CD14-positive monocyte (primary cell): ENCODE measurements around the gene KLHL4. TPM values are rescaled to one million over a fixed set of nuclear protein-coding genes. Genes with fewer than 3 reads are reported as not detected.

Experiments used
- DNase-seq, 3 donors: peaks; one replicate each; pipeline ENCODE4 v3.0.0-alpha.2; 2011 to 2022
- H2AFZ ChIP-seq: 2 replicates; pipeline ENCODE4 v1.6.0; 2012; ENCODE audit warnings: mild to moderate bottlenecking, low read depth, low read length, inconsistent platforms; ENCODE audit not compliant: insufficient read depth, poor library complexity, severe bottlenecking
- H3K27ac ChIP-seq, 2 donors: 1 replicate in 1 of 2; 2 replicates in 1 of 2; pipeline ENCODE4 v1.5.1; 2012 to 2013; ENCODE audit warnings: low read length in 2 of 2, control low read depth in 1 of 2, inconsistent platforms in 1 of 2, low read depth in 1 of 2, mild to moderate bottlenecking in 1 of 2
- H3K27me3 ChIP-seq, 2 donors: one replicate each; pipeline versions ENCODE4 v1.6.0 to v1.6.1; 2011 to 2013; ENCODE audit warnings: low read length in 2 of 2; ENCODE audit not compliant: control insufficient read depth in 2 of 2, insufficient read depth in 2 of 2
- H3K36me3 ChIP-seq, 2 donors: replicated peaks in 1 of 2; 1 replicate in 1 of 2; 2 replicates in 1 of 2; pipeline versions ENCODE4 v1.5.1 to v1.6.1; 2012 to 2013; ENCODE audit warnings: low read length in 2 of 2, control low read depth in 1 of 2, inconsistent platforms in 1 of 2, mild to moderate bottlenecking in 1 of 2; ENCODE audit not compliant: insufficient read depth in 2 of 2, control insufficient read depth in 1 of 2
- H3K4me1 ChIP-seq, 2 donors: 1 replicate in 1 of 2; 2 replicates in 1 of 2; pipeline versions ENCODE4 v1.5.1 to v1.6.1; 2012 to 2013; ENCODE audit warnings: low read length in 2 of 2, control low read depth in 1 of 2, inconsistent platforms in 1 of 2, mild to moderate bottlenecking in 1 of 2, moderate library complexity in 1 of 2; ENCODE audit not compliant: insufficient read depth in 2 of 2, control insufficient read depth in 1 of 2
- H3K4me2 ChIP-seq: replicated peaks from 2 replicates; pipeline ENCODE3; 2012; ENCODE audit warnings: low read length, moderate library complexity, mild to moderate bottlenecking; ENCODE audit not compliant: poor library complexity, severe bottlenecking; ENCODE audit errors: extremely low read depth
- H3K4me3 ChIP-seq, 3 experiments: fragments of 200-600 bp in 1 of 3; sonication (generic) in 1 of 3; replicated peaks in 1 of 3; 1 replicate in 2 of 3; 2 replicates in 1 of 3; pipeline ENCODE4 v1.5.1; 2011 to 2013; ENCODE audit warnings: low read length in 3 of 3, mild to moderate bottlenecking in 3 of 3, control low read depth in 2 of 3, low read depth in 2 of 3, inconsistent platforms in 1 of 3, moderate library complexity in 1 of 3
- H3K79me2 ChIP-seq: 2 replicates; pipeline ENCODE4 v1.6.0; 2012; ENCODE audit warnings: mild to moderate bottlenecking, control low read depth, inconsistent platforms, low read length, moderate library complexity; ENCODE audit not compliant: insufficient read depth
- H3K9ac ChIP-seq: 2 replicates; pipeline ENCODE4 v1.6.0; 2017; ENCODE audit warnings: low read length, mild to moderate bottlenecking; ENCODE audit not compliant: insufficient read depth, poor library complexity, severe bottlenecking
- H3K9me3 ChIP-seq, 2 donors: replicated peaks in 1 of 2; 1 replicate in 1 of 2; 2 replicates in 1 of 2; pipeline versions ENCODE4 v1.5.1 to v1.6.1; 2012 to 2013; ENCODE audit warnings: low read length in 2 of 2, control low read depth in 1 of 2; ENCODE audit not compliant: control insufficient read depth in 1 of 2, insufficient read depth in 1 of 2
- H4K20me1 ChIP-seq: 2 replicates; pipeline ENCODE4 v1.6.0; 2012; ENCODE audit warnings: mild to moderate bottlenecking, low read length, control low read depth, moderate library complexity; ENCODE audit not compliant: insufficient read depth
- H3K27ac Mint-ChIP-seq, 7 donors: one replicate each; pipeline ENCODE4 v1.8.0; 2020; ENCODE audit warnings: mild to moderate bottlenecking in 7 of 7, mixed read lengths in 7 of 7, moderate library complexity in 6 of 7, inconsistent platforms in 2 of 7
- H3K27me3 Mint-ChIP-seq, 3 donors: one replicate each; pipeline ENCODE4 v1.8.0; 2021 to 2022; ENCODE audit warnings: low read depth in 3 of 3, mild to moderate bottlenecking in 3 of 3, mixed read lengths in 3 of 3, moderate library complexity in 3 of 3, inconsistent platforms in 1 of 3
- H3K36me3 Mint-ChIP-seq, 2 donors: one replicate each; pipeline ENCODE4 v1.8.0; 2020; ENCODE audit warnings: mixed read lengths in 2 of 2, inconsistent platforms in 1 of 2, mild to moderate bottlenecking in 1 of 2
- H3K4me1 Mint-ChIP-seq: one replicate; pipeline ENCODE4 v1.8.0; 2020; ENCODE audit warnings: mild to moderate bottlenecking, mixed read lengths
- H3K4me3 Mint-ChIP-seq, 2 donors: one replicate each; pipeline ENCODE4 v1.8.0; 2020; ENCODE audit warnings: mild to moderate bottlenecking in 2 of 2, mixed read lengths in 2 of 2, moderate library complexity in 1 of 2
- H3K9me3 Mint-ChIP-seq, 7 donors: one replicate each; pipeline ENCODE4 v1.8.0; 2020 to 2022; ENCODE audit warnings: mixed read lengths in 7 of 7, mild to moderate bottlenecking in 6 of 7, moderate library complexity in 6 of 7, inconsistent platforms in 2 of 7
- WGBS: methylation state at CpG from one replicate; pipeline ENCODE4 v1.1.5; 2013; ENCODE audit warnings: missing lambda C conversion rate; ENCODE audit not compliant: insufficient coverage; 5-methylcytosine and 5-hydroxymethylcytosine counted together
- intact Hi-C, 2 donors: fragments of 100-400 bp; cut with micrococcal nuclease; formaldehyde crosslinking; loops; one replicate each; pipeline versions ENCODE4 v1.15.0 to v1.15.1; 2023
- polyA plus RNA-seq, 3 donors: library from polyadenylated mRNA; depleted of rRNA in 1 of 3; unstranded in 2 of 3; stranded (reverse) in 1 of 3; fragments of 300-500 nt in 2 of 3; fragments of >200 nt in 1 of 3; fragmentation: Illumina TruSeq in 2 of 3; gene quantifications; 1 replicate in 2 of 3; 2 replicates in 1 of 3; pipeline ENCODE4 v1.2.3, GENCODE V29; 2012 to 2021
- TF ChIP-seq, protein P1 (sequence below): fragments of 200-600 bp; IDR thresholded peaks from one replicate; pipeline ENCODE4 v1.8.0; 2022; ENCODE audit warnings: antibody characterized with exemption, mild to moderate bottlenecking

The KLHL4 gene
- polyA plus RNA-seq, 3 donors = not detected

DNA sequence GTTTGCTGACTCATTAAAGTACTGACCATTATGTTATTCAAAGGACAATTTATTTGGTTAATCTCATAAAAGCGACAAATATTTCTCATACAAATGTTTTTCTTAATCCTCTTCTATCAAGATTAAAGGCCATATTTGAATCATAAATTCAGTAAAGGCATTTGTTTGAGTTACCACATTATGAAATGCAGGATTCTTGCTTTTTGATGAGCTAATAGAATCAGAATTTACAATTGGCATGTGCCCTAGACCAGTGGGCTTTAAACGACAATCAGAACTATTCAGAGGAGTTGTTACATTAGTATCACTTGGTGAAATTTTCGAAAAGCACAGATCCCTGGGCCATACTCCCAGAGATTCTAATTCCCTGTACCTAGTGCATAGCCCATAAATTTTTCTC is 55.3 kb downstream of the KLHL4 start:
- Histone ChIP-seq H3K4me1 (no peaks in the 10 kb centered on the region), H3K27me3 (no peaks in the 10 kb centered on the region), H3K9ac (no peak overlapping the region), H3K79me2 (no peaks in the 10 kb centered on the region), H3K4me2 (no peak overlapping the region), H3K36me3 (no peaks in the 10 kb centered on the region), H3K27ac (no peak overlapping the region), H3K9me3 (no peaks in the 10 kb centered on the region), H4K20me1 (no peaks in the 10 kb centered on the region), H3K4me3 (no peak overlapping the region), H2AFZ (no peak overlapping the region)
- Mint-ChIP-seq H3K36me3 (no peaks in the 10 kb centered on the region), H3K27ac (no peak overlapping the region), H3K4me1 (no peaks in the 10 kb centered on the region), H3K27me3 (no peaks in the 10 kb centered on the region), H3K9me3 (no peaks in the 10 kb centered on the region), H3K4me3 (no peak overlapping the region)
- TF ChIP-seq, protein P1, sequence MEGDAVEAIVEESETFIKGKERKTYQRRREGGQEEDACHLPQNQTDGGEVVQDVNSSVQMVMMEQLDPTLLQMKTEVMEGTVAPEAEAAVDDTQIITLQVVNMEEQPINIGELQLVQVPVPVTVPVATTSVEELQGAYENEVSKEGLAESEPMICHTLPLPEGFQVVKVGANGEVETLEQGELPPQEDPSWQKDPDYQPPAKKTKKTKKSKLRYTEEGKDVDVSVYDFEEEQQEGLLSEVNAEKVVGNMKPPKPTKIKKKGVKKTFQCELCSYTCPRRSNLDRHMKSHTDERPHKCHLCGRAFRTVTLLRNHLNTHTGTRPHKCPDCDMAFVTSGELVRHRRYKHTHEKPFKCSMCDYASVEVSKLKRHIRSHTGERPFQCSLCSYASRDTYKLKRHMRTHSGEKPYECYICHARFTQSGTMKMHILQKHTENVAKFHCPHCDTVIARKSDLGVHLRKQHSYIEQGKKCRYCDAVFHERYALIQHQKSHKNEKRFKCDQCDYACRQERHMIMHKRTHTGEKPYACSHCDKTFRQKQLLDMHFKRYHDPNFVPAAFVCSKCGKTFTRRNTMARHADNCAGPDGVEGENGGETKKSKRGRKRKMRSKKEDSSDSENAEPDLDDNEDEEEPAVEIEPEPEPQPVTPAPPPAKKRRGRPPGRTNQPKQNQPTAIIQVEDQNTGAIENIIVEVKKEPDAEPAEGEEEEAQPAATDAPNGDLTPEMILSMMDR = no peak
- no CpG with 5 or more reads among the region's 3 CpGs for WGBS
- intact Hi-C loops = no loop called here
- no peak for DNase-seq

DNA sequence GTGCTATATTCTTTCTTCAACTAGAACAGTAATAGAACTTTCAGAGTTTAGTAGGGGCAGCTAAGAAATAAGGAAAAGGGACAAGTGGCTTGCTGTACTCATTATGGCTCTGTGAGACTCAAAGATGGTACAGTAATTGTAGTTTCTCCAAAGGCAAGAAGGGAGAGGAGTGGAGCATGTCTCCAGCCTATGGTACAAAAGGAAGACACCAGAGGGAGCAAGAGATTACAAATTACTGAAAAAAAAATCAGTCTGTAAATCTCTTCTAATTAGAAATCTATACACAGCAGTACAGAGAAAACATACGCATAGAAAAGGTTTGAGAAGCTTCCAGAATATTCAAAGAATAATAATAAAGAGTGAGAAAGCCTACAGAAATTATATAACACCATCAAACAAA is 61.4 kb downstream of the KLHL4 start:
- Mint-ChIP-seq H3K27ac (no peak overlapping the region), H3K9me3 (peaks cover 0 to 1% (median 0%) of the 10 kb centered on the region in 7 donors), H3K4me1 (no peaks in the 10 kb centered on the region), H3K36me3 (no peaks in the 10 kb centered on the region), H3K4me3 (no peak overlapping the region), H3K27me3 (peaks cover 0 to 1% (median 1%) of the 10 kb centered on the region in 3 donors)
- no peaks in the 10 kb centered on the region for H3K79me2 ChIP-seq
- no peak overlapping the region for H3K9ac ChIP-seq
- H3K27me3 ChIP-seq = no peaks in the 10 kb centered on the region
- H3K36me3 ChIP-seq = no peaks in the 10 kb centered on the region
- H3K4me1 ChIP-seq = no peaks in the 10 kb centered on the region
- TF ChIP-seq, protein P1 = no peak
- intact Hi-C loops = no loop called here
- no peaks in the 10 kb centered on the region for H3K9me3 ChIP-seq
- H3K27ac ChIP-seq = no peak overlapping the region
- no peak overlapping the region for H3K4me3 ChIP-seq
- DNase-seq = no peak
- no peaks in the 10 kb centered on the region for H4K20me1 ChIP-seq
- H2AFZ ChIP-seq = no peak overlapping the region
- WGBS = no CpG with 5 or more reads among the region's 1 CpG
- H3K4me2 ChIP-seq = no peak overlapping the region
